Smooth muscle cell (in vitro differentiated cells): ENCODE measurements around the gene RNLS. TPM values are rescaled to one million over a fixed set of nuclear protein-coding genes. Genes with fewer than 3 reads are reported as not detected.

Source experiments
- DNase-seq: peaks from one replicate; lab custom pipeline; 2025; ENCODE audit not compliant: unreplicated experiment; lab: John Stamatoyannopoulos, UW
- H2AFZ ChIP-seq: fragments of 200-600 bp; sonication (generic); 2 replicates; pipeline ENCODE4 v1.6.0; 2016; ENCODE audit warnings: antibody characterized with exemption, low read depth, mild to moderate bottlenecking
- H3F3A ChIP-seq: fragments of 200-600 bp; sonication (generic); 2 replicates; pipeline ENCODE4 v1.6.0; 2017; ENCODE audit warnings: antibody characterized with exemption, low read depth
- H3K27ac ChIP-seq: fragments of 200-600 bp; sonication (generic); 2 replicates; pipeline ENCODE4 v1.5.1; 2016; ENCODE audit warnings: low read depth, mild to moderate bottlenecking
- H3K27me3 ChIP-seq: fragments of 200-600 bp; sonication (generic); 2 replicates; pipeline ENCODE4 v1.6.1; 2016; ENCODE audit warnings: low read depth, mild to moderate bottlenecking
- H3K36me3 ChIP-seq: fragments of 200-600 bp; sonication (generic); 2 replicates; pipeline ENCODE4 v1.5.1; 2016; ENCODE audit warnings: low read depth
- H3K4me1 ChIP-seq: fragments of 200-600 bp; sonication (generic); 2 replicates; pipeline ENCODE4 v1.5.1; 2016; ENCODE audit warnings: low read depth
- H3K4me2 ChIP-seq: fragments of 200-600 bp; sonication (generic); 2 replicates; pipeline ENCODE4 v1.6.0; 2016; ENCODE audit warnings: mild to moderate bottlenecking
- H3K4me3 ChIP-seq: fragments of 200-600 bp; sonication (generic); 2 replicates; pipeline ENCODE4 v1.5.1; 2016; ENCODE audit warnings: mild to moderate bottlenecking
- H3K79me2 ChIP-seq: fragments of 200-600 bp; sonication (generic); 2 replicates; pipeline ENCODE4 v1.6.0; 2016; ENCODE audit warnings: low read depth, mild to moderate bottlenecking
- H3K9ac ChIP-seq: fragments of 200-600 bp; sonication (generic); 2 replicates; pipeline ENCODE4 v1.6.0; 2016; ENCODE audit warnings: low read depth
- H3K9me3 ChIP-seq: fragments of 200-600 bp; sonication (generic); replicated peaks from 2 replicates; pipeline ENCODE4 v1.5.1; 2016; ENCODE audit warnings: low read depth
- H4K20me1 ChIP-seq: fragments of 200-600 bp; sonication (generic); 2 replicates; pipeline ENCODE4 v1.6.0; 2016; ENCODE audit warnings: low read depth
- CTCF ChIP-seq: fragments of 200-600 bp; sonication (generic); IDR thresholded peaks from 2 replicates; pipeline ENCODE4 v1.5.1; 2017; ENCODE audit warnings: borderline replicate concordance, mild to moderate bottlenecking, antibody characterized with exemption; ENCODE audit not compliant: insufficient read depth, poor library complexity, severe bottlenecking
- WGBS: methylation state at CpG from one replicate; pipeline ENCODE4 v1.1.7; 2016; ENCODE audit warnings: low lambda C conversion rate; 5-methylcytosine and 5-hydroxymethylcytosine counted together
- polyA plus RNA-seq: library from polyadenylated mRNA; unstranded; fragments of >200 nt; fragmentation: Nextera tagmentation; extraction: Ambion mirVana; gene quantifications from 2 replicates; pipeline ENCODE4 v1.2.1, GENCODE V29; 2016
- total RNA-seq: library from RNA; depleted of rRNA; stranded (reverse); fragments of >200 nt; gene quantifications from 2 replicates; pipeline ENCODE4 v1.2.3, GENCODE V29; 2014

RNLS gene
- total and polyA plus RNA-seq, 2 experiments from 2014 or later = 4.8 to 11.2 TPM

- Histone ChIP-seq H3K4me1 (no peaks in the 10 kb centered on the region), H3K4me2 (no peak overlapping the region), H3K36me3 (no peaks in the 10 kb centered on the region), H2AFZ (no peak overlapping the region), H3F3A (no peaks in the 10 kb centered on the region), H3K4me3 (no peak overlapping the region), H3K9me3 (no peaks in the 10 kb centered on the region), H3K27me3 (peaks cover 4% of the 10 kb centered on the region), H3K9ac (no peak overlapping the region), H4K20me1 (no peaks in the 10 kb centered on the region), H3K79me2 (no peaks in the 10 kb centered on the region), H3K27ac (no peak overlapping the region)
- 94% methylated on average over 2 of the region's 2 CpGs for WGBS
- no peak for TF ChIP-seq CTCF
- DNase-seq = no peak
Measured at GRCh38 chr10:88409236-88409635, 173.9 kb downstream of the RNLS start.

GRCh38 chr10:88408096-88408495 lies 175.0 kb downstream of the RNLS start:
- 95% methylated on average over 2 of the region's 2 CpGs for WGBS
- no peaks in the 10 kb centered on the region for H3K36me3 ChIP-seq
- no peaks in the 10 kb centered on the region for H3K4me1 ChIP-seq
- H2AFZ ChIP-seq = no peak overlapping the region
- DNase-seq = no peak
- no peak overlapping the region for H3K9ac ChIP-seq
- H3F3A ChIP-seq = no peaks in the 10 kb centered on the region
- no peaks in the 10 kb centered on the region for H3K79me2 ChIP-seq
- H4K20me1 ChIP-seq = no peaks in the 10 kb centered on the region
- H3K4me3 ChIP-seq = no peak overlapping the region
- no peaks in the 10 kb centered on the region for H3K27me3 ChIP-seq
- no peaks in the 10 kb centered on the region for H3K9me3 ChIP-seq
- H3K27ac ChIP-seq = no peak overlapping the region
- H3K4me2 ChIP-seq = no peak overlapping the region
- no peak for TF ChIP-seq CTCF

- H3K27me3 ChIP-seq = no peaks in the 10 kb centered on the region
- 88% methylated on average over 2 of the region's 2 CpGs for WGBS
- TF ChIP-seq CTCF = no peak
- no peaks in the 10 kb centered on the region for H4K20me1 ChIP-seq
- no peaks in the 10 kb centered on the region for H3K36me3 ChIP-seq
- no peak for DNase-seq
- no peaks in the 10 kb centered on the region for H3F3A ChIP-seq
- H3K79me2 ChIP-seq = no peaks in the 10 kb centered on the region
- no peaks in the 10 kb centered on the region for H3K4me1 ChIP-seq
- no peak overlapping the region for H2AFZ ChIP-seq
- H3K9me3 ChIP-seq = peaks cover 5% of the 10 kb centered on the region
- no peak overlapping the region for H3K4me2 ChIP-seq
- no peak overlapping the region for H3K9ac ChIP-seq
- no peak overlapping the region for H3K27ac ChIP-seq
- H3K4me3 ChIP-seq = no peak overlapping the region
Measured at GRCh38 chr10:88404133-88404532, 179.0 kb downstream of the RNLS start.

- Histone ChIP-seq H3F3A (no peaks in the 10 kb centered on the region), H2AFZ (no peak overlapping the region), H3K9me3 (peaks cover 6% of the 10 kb centered on the region), H3K79me2 (no peaks in the 10 kb centered on the region), H3K27me3 (no peaks in the 10 kb centered on the region), H3K4me2 (no peak overlapping the region), H3K9ac (no peak overlapping the region), H3K4me3 (no peak overlapping the region), H3K36me3 (no peaks in the 10 kb centered on the region), H4K20me1 (no peaks in the 10 kb centered on the region), H3K27ac (no peak overlapping the region), H3K4me1 (no peaks in the 10 kb centered on the region)
- peak; percentile 22 for TF ChIP-seq CTCF
- DNase-seq = no peak
- WGBS = 51% methylated on average over 2 of the region's 2 CpGs
Measured at GRCh38 chr10:88401671-88402347, 181.3 kb downstream of the RNLS start.
